Retina (tissue), 1 donor: ENCODE data around the gene SRPK1.
"Not testable (repeated sequence)": the region's sequence is repeated elsewhere in the genome, so short reads cannot be mapped to it uniquely, and the experiment has no call there.

Source experiments
- DNase-seq: peaks from one replicate; pipeline ENCODE4 v3.0.0-alpha.2; 2016

SRPK1 gene

DNA sequence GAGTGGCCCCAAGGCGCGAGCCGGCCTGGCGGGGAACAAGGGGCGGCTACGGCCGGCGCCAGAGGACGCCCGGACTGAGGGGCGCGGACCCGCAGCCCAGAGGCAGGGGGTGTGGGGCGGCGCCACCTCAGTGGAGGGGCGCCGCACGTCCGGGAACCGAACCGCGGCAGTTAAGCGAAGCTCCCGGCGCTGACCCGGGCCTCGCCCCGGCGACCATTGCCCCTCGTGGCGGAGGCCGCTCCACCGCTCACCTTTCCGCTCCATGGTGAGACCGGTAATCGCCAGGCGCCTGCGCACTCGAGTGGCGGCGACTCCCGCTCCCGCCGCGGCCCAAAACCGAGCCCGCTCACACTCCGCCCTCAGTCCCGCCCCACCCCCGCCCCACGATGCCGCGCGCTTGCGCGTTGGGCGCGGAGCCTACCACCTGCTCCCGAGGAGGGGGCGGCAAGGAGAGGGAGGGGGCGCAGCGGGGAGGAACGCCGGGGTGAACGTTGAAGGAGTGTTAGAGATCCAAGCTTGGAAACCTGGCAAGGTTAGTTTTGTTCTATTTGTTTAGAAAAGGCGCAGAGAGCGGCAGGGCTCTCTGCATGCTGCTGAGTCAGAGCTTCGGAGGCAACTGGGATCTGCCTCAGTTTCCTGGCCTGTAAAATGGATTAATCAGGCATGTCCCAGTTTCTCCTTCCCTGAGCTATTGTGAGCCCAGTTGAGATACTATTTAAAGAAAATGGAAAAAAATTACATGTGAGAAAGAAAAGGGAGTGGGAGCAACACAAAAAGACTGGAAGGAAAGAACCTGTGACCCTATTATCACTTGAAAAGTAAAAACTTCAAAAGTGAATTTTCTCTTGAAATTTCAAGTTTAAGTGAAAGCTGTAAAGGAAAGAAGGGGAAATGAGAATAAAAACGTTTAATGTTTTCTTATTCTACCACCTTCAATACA lies at the start of gene SRPK1:
Gene SRPK1 (minus strand): TSS at position 306 of the 940 bp plus-strand sequence. CDS start 42 bp downstream, at position 264.
- DNase-seq = peak; percentile 93

DNA sequence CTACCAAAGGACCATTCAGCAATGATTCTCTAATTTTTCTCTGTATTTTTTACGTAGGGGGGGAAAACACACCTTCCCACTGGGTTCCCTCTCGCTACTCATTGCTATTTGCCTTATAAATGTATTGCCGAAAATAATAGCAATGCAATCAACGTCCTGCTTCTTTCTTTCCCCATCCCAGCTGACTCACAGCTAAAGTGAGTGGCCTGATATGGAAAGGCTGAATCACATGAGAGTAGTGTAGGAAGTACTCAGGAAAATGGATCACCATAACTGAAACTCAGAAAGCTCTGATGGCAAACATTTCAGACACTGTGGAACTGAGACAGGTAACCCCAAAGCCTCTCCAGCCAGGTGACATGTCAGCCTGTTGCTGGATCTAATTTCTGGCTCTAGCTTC lies 49.3 kb upstream of the SRPK1 start:
- no peak for DNase-seq

DNA sequence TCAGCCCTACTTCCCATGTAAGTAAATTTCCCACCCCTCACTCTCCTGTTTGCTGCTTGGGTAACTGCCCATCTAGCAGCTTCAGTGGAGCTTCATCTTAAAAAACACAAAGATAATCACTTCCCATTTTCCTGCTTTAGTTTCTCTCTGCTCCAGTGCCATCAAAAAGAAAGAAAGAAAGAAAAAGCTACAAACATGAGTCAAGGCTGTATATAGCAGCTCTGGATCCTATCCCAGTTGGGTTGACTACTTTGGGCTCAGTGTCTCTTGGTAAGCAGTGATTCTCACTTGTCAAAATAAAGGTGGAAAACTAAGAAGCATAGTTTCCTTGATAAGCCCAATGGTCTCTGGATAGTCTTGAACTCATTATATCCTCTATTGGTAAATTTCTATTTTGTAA lies 48.7 kb upstream of the SRPK1 start:
- DNase-seq = no peak

DNA sequence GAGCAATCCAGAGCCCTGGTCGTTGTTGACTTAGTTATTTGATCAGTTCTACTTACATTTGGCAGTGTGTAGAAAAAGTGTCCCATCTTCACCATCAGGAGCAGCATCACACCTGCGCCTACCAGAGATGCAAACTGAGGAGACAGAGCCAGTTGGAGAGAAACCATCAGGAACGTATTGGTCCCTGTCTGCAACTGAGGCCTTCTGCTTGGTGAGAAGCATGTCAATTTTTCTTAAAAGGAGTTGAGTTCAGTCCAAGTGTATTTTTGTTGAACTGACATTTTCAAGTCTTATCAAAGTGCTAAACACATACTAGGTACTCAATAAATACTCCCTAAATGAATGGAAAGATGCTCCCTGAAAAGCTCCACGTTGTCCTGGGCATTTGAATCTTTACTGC lies 47.9 kb upstream of the SRPK1 start:
- DNase-seq = no peak

DNA sequence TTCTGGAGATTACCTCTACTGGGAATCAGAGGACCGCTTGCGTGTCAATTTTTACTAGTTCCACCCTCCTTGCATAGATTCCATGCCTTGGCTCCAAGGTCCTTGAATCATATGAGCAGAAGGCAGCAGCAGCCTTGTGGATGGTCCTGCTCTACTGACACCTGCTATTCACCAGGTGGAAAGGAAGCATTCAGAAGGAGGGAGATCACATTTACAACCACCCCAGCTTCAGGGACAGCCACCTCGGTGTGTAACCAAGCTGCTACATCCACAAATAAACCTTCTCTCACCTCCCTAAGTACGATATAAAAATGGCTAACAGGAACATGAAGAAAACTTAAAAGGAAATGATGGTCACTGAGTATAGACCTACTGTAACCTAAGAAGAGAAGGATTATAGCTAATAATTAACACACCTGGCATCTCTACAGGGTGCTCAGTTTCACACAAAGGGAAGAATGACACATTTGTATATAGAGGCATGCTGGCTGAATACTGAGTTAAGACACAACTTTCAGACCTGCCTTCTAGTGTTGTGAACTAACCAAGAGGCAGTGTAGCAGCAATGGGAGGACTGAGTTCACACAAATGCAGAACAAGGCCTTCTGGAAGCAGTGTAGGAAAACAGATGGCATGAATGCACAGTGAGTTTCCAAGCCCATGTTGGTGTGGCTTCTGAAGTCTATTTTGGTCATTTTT lies 46.3 kb upstream of the SRPK1 start:
- DNase-seq = no peak

DNA sequence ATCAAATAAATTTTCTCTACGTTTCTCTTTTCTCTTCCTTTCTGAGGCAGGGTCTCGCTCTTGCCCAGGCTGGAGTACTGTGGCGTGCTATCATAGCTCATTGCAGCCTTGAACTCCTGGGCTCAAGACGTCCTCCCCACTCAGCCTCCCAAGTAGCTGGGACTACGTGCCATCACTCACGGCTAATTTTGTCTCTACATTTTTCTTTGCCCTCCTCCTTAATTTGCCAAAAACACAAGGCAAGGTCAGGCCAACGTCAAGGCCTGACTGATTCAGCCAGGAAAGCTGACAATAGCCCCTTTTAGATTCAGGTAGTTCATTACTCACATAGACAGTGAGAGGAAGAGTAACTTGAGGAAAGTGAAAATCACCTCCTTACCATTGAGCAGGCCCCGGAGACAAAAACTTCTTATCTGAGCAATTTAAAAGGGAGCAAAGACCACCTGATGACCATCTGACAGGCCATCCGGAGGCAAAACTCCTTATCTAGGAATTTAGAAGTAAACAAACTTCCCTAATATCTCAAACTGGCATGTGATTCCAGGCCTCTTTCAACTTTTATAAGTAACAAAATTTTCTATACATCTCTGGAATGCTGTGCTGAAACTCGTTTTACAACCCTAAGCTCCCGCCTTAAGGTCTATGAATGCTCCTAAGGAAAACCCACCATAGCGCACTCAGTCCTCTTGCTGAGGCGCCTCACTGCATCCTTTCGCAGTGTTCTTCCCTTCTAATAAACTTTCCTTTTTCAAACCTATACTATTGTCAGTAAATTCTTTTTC lies 42.1 kb upstream of the SRPK1 start:
- no peak for DNase-seq

DNA sequence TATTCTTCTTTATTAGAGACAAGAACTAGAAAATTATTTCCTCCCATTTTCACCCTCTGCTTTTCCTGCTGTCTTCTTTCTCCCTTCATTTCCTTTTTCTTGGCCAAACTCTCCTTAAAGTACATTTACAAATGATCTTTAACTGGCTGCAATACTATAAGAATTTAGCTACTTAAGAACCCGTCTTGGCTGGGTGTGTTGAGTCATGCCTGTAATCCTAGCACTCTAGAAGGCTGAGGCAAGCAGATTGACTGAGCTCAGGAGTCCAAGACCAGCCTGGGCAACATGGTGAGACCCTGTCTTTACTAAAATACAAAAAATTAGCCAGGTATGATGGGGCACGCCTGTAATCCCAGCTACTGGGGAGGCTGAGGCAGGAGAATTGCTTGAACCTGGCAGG lies 39.3 kb upstream of the SRPK1 start:
- no peak for DNase-seq

DNA sequence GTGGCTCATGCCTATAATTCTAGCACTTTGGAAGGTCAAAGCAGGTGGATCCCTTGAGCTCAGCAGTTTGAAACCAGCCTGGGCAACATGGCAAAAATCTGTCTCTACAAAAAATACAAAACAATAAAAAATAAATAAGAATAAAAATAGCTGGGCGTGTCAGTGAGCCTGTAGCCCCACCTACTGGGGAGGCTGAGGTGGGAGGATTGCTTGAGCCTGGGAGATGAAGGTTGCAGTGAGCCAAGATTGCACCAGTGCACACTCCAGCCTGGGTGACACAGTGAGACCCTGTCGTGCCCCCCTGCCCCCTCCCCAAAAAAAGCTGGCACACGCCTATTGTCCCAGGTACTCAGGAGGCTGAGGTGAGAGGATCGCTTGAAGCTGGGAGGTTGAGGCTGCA lies 35.1 kb upstream of the SRPK1 start:
- no peak for DNase-seq

DNA sequence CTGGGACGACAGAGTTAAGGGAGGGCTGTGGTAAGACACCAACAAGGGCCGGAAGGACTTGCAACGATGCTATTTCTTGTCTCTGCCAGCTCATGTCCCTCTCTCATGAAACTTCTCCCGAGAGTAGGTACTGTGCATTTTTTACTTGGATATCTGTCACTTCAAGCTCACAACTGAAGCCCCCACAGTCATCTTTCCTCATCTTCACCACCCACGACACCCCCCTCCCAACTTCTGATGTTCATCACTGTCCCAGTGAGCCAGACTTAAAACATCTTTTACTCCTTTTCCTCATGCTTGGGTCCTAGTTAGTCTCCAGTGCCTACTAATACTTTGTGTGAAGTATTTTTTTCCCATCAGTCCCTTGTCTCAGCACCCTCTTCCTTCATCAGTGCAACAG lies 34.6 kb upstream of the SRPK1 start:
- no peak for DNase-seq

DNA sequence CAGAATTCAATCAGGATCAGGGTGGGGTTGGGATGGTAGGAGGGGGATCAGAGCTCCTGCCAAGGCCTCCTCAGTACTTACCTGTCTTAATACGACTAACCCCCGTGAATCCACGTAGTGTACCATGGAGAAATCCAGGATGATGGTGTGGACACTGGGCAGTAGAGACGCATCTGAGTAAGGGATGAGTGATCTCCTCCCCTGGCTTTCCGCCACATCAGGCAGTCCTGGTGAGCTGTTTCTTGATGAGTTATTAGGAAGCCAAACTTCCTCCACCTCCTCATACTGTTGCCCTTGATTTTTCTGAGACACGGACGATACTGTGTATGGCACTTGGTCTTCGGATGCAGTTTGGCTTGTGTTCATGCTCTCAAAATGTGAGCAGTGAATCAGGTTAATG lies 34.2 kb upstream of the SRPK1 start:
- DNase-seq = no peak

DNA sequence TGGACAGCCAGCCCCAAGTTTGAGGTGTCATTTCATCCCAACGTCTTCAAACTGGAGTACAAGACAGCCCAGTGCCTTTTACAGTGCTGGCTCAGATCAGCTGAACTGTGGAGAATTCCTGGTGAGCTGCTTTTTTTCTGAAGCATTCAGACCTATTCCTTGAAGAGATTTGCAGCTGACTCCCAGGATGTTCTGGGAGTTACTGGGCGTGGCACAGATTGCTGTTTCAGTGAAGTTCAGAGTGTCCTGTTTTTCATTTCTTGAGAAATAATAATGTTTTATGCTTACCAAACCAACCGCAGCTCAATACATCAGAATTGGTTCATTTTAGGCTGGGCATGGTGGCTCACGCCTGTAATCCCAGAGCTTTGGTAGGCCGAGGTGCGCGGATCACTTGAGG lies 33.4 kb upstream of the SRPK1 start:
- DNase-seq = no peak

DNA sequence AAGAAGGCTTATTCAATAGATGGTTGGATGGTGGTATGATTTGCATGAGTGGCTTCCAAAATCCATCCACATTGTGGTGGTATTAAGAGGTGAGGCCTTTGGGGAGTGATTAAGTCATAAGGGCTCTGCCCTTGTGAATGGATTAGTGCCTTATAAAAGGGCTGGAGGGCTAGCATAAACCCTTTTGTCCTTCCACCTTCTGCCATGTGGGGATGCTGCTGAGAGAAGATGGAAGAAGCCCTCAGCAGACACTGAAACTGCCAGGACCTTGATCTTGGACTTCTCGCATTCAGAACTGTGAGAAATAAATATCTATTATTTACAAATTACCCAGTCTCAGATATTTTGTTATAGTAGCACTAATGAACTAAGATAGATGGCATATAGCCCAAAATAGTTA lies 27.8 kb upstream of the SRPK1 start:
- no peak for DNase-seq

DNA sequence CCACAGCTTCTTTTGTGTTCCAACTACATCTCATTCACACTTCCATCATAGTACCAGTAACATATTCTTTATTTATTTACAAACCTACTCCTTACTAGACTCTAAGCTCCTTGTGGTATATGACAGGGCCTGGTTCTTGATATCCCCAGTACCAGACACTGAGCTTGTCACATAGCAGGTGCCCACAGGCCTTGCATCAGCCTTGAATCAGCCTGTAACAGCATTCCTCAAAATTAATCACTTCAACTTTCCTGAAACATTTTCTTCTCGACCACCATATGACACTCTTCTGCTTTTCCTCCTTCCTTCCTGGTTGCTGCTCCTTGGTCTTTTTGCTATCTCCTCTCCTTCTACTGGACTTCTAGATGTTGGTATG lies 24.7 kb upstream of the SRPK1 start:
- DNase-seq = no peak

DNA sequence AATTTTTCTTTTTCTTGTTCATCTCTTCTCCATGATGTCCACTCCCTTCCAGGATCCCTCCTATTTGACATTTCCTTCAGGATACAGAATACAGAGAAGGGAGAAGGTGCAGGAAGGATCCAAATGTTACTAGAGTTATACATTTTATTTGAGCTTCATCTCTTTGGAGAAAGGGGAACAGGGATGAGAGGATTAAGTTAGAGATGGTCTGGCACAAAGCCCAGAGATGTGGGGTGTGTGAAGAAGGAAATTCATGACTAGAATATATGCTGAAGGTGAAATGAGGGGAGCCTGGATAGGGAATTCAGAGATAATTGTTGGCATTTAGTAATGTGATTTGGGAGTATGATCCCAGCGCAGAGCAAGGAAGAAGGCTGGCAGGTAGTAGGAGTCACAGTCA lies 22.5 kb upstream of the SRPK1 start:
- DNase-seq = no peak

DNA sequence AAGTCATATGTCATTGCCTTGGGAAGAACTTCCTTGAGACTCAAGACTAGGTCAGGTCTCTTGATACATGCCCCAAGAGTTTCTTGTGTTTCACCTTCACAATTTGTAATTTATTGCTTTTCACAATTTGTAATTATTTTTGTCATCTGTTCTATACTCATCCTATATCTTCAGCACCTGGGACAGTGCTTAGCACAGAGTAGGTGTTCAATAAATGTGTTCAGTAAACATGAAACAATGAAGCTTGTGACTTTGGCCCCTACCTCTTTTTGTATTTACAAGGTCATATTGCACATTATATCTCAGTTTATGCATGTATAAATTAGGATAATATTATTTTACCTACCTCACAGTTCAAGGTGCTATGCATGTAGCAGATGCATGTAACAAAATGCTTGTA lies 21.5 kb upstream of the SRPK1 start:
- no peak for DNase-seq

DNA sequence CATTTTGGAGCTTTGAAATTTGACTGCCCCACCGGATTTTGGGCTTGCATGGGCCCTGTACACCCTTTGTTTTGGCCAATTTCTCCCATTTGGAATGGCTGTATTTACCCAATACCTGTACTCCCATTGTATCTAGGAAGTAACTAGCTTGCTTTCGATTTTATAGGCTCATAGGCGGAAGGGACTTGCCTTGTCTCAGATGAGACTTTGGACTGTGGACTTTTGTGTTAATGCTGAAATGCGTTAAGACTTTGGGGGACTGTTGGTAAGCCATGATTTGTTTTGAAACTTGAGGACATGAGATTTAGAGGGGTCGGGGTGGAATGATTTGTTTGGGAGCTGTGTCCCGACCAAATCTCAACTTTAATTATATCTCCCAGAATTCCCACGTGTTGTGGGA lies 20.3 kb upstream of the SRPK1 start:
- not testable (repeated sequence) for DNase-seq

DNA sequence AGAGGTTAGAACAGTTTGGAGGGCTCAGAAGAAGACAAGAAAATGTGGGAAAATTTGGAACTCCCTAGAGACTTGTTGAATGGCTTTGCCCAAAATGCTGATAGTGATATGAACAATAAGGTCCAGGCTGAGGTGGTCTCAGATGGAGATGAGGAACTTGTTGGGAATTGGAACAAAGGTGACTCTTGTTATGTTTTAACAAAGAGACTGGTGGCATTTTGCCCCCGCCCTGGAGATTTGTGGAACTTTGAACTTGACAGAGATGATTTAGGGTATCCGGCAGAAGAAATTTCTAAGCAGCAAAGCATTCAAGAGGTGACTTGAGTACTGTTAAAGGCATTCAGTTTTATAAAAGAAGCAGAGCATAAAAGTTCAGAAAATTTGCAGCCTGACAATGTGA lies 19.1 kb upstream of the SRPK1 start:
- DNase-seq = not testable (repeated sequence)

DNA sequence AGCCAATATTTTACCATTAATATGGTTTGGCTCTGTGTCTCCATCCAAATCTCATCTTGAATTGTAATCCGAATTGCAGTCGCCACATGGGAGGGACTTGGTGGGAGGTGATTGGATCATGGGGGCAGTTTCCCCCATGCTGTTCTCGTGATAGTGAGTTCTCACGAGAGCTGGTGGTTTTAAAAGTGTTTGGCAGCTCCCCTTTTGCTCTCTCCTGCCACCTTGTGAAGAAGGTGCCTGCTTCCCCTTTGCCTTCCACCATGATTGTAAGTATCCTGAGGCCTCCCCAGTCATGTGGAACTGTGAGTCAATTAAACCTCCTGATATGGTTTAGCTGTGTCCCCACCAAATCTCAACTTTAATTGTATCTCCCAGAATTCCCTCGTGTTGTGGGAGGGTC lies 18.4 kb upstream of the SRPK1 start:
- not testable (repeated sequence) for DNase-seq

DNA sequence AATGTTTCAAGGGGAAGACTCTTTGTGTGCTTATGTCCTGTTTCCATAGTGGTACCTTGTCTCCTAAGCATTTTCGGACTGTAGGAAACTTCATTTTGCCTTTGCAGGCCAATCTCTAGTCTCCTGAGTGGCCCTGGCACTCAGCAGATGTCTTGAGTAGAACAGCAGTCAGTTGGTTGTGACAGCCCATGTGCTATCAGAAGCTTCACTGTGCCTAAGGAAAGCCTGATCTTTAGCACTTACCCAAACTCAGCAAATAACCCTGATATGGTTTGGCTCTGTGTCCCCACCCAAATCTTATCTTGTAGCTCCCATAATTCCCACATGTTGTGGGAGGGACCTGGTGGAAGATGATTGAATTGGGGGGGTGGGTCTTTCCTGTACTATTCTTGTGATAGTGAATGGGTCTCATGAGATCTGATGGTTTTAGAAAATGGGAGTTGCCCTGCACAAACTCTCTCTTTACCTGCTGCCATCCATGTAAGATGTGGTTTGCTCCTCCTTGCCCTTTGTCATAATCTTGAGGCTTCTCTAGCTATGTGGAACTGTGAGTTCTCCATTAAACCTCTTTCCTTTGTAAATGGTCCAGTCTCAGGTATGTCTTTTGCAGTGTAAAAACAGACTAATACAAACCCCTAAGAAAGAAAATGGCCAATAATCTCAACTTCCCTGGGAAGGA lies 15.9 kb upstream of the SRPK1 start:
- DNase-seq = no peak

DNA sequence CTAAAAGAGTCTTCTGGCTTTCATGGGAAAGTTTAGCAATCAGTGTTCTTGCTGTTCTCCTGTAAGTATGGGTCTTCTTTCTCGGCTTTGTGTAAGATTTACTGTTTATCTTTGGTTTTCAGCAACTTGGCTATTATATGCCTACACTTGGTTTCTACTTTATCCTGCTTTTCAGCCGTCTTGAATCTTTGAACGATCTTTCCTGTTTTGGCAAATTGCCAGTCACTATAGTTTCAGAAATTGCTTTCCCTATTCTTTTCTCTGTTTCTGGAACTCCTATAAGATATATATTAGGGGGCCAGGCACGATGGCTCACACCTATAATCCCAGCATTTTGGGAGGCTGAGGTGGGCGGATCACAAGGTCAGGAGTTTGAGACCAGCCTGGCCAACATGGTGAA lies 14.6 kb upstream of the SRPK1 start:
- no peak for DNase-seq

DNA sequence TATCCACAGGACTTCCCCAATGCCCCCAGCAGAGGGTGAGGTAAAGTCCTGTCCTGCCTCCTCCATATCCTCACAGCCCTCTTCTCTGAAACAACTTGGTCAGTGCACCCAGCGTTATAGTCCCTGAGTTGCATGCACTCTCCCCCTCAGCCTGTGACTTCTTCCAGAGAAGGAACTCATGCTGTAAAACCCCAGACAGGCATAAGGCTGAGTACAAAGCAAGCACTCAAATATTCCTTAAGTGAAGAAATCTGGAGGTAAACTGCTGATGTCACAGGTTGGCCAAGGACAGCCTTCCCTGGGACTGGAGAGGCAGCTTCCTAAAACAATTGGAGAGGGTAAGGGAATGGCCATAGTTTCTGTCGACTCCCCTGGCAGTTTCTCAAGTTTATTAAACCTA lies 12.9 kb upstream of the SRPK1 start:
- DNase-seq = no peak

DNA sequence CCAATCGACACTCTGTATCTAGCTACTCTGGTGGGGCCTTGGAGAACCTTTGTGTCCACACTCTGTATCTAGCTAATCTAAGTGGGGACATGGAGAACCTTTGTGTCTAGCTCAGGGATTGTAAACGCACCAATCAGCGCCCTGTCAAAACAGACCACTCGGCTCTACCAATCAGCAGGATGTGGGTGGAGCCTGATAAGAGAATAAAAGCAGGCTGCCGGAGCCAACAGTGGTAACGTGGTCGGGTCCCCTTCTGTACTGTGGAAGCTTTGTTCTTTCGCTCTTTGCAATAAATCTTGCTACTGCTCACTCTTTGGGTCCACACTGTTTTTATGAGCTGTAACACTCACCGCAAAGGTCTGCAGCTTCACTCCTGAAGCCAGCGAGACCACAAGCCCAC lies 11.0 kb upstream of the SRPK1 start:
- not testable (repeated sequence) for DNase-seq

DNA sequence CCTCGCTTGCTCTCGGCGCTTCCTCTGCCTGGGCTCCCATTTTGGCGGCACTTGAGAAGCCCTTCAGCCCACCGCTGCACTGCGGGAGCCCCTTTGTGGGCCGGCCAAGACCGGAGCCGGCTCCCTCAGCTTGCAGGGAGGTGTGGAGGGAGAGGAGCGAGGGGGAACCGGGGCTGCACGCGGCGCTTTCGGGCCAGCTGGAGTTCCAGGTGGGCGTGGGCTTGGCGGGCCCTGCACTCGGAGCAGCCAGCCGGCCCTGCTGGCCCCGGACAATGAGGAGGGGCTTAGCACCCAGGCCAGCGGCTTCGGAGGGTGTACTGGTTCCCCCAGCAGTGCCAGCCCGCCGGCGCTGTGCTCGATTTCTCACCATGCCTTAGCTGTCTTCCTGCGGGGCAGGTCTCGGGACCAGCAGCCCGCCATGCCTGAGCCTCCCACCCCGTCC lies 10.2 kb upstream of the SRPK1 start:
- DNase-seq = no peak
